NCI-H1417 treated with DMSO at 0.1 percent for 48 hours (cell line): ENCODE measurements around the gene CRELD2.

ENCODE experiments used
- DNase-seq: peaks from one replicate; lab custom pipeline; 2025; lab: John Stamatoyannopoulos, UW

CRELD2 gene

DNA sequence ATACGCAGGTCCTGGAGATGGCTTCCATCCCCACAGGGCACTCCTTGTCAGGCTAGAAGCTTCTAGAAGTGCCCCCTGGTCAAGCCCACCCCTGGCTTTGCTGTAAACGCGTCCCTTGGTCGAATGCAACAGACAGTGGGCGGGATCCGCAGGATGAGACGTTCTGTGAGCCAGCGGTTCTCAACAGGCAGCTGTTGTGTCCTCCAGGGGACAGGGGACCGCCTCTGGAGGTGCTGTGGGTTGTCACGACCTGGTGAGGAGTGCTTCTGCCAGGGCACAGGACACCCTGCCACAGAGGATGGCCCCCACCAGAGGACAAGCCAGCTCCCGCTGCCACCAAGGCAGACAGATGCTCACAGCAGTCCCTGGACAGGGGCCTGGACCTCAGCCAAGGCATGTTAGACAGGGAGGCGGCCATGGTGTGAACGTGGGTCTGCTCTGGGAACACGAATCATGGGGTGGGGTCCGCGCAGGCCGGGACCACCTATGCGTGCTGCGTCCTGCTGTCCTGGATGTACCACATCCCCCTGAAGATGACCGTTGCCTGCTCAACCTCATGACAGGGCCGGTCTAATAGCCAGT, 11.7 kb downstream of the CRELD2 start:
- no peak for DNase-seq

DNA sequence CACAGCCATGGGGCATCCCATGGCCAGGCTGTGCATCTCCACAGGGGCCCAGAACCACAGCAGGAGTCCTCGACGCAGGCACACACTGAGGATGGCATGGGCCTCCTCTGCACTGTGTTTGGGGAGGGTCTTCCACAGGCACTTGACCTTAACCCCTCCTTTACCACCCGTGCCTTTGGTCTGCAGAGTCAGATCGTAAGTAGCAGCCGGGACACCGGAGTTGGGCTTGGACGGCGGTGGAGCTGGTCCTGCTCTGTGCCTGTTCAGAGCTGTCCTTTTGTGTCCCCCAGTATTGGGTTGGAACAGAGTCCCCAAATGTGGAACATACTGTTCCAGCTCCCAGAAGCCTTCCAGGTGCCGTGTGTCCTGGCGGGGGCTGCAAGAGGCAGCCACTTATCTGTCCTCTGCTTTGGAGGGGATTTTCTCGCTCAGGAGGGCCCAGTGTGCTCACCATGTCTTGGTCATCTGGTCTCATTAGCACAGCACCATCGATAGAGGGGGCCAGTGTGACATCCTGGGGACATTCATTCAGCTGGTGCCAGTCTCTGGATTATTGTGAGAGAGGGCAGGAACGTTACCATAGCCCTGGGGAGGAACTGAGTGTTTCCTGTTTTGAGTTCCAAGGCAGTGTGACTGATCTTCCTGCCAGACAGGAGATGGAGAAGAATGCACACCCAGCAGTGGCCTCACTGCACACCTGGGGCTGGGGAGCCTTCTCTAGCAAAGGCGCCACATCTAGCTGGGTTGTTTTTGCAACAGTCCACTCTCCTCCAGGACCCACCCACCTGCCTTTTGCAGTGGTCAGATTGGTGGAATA, 12.4 kb downstream of the CRELD2 start:
- DNase-seq, result no peak

DNA sequence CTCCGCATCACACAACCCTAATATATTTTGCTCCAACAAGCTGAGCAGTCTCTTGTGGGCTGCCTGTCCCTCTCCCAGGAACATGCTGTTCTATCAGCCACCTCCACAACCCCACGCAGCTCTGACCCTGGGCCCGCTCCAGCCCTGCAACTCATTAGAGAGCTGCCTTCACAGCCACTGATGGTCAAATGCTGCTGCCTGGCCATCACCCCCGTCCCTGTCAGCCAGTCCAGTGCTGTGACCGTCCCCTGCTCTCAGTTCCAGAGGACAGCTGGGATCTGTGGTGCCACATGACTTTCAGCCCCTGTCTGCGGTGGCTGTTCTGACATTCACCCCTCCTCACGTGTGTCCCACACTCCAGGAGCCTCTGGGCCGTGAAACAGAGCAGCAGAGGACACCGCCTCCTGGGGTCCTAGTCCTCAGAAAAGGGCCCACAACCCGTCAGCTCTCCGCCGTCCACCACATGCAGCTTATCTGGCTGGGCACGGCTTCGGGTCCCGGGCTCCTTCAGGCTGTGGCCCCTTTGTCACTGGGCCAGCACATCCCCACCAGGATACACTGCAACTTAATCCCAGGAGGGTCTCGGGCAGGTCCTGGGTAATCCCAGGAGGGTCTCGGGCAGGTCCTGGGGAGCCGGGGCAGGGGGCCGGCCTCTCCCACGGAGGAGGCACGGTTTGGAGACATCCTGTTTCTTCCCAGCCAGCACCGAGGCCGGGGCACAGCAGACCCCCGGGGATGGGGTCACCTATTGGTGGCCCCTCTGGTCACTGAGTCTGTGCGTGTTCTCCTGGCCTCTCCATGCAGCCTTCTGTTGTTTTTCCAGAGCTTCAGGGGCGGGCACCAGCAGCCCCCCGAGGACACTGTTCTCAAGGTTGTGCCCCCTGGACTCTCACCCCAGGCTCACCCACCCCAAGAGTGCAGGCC, 15.1 kb downstream of the CRELD2 start:
- DNase-seq, result no peak

DNA sequence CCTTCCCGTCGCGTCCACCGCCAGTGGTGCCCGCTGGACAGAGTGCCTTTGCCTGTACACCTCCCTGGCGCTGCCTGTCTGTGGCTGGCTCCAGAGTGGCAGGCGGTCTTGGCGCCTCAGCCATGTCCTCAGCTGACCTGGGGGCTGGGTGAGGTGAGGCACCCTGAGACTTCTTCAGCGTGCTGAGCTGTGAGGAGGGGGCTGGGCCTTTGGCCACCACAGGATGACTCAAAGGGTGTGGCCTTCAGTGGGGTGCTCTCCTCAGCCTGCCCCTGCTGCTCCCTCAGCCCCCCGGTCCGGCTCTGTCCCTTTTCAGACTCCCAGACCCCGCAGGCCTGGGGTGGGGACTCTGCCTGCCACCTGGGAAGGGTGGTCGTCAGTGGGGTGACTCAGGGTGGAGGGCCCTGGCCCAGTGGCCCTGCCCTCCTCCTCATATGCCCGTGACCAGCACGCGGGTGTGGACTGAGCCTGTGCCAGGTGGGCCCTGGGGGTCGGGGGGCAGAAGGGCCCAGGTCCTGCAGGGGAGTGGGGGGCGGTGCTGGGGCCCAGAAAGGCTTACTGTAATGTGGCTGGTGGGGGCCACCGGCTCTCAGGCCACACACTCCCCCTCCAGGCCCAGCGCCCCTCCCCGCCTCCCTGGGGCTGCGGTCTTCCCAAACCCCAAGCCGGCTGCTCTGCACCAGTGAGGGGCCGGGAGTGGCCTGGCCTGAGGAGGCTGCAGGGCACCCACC, 15.9 kb downstream of the CRELD2 start:
- no peak for DNase-seq

DNA sequence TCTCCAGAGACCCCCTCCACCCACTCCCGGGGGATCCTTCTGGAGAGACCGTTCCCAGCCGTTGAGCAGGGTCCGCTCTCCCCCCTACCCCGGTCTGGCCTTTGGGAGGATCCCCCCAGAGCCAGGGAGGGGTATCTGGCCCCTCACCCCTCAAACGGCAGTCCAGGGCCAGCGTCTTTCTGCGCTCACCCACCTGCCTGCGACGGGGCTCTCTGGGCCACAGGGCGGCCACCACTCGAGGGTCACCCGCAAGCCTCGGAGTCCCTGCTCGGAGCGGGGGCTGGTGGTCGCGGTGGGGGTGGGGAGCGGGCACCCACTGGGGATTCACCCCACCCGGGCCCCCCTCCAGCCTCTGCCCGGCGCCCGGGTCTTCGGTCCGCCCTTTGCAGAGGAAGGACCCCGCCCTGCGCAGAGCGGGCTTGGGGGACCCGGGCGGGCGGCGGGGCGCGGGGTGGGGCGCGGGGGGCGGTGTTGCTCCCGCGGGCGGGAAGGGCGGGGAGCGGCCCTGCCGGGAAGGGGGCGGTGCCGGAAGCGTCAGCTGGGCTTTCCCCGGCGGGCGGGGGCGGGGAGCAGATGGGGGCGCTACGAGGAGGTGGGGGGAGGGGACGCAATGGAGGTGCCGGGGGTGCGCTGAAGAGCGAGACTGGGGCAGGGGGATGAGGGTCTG, 16.6 kb downstream of the CRELD2 start:
- DNase-seq, result no peak

DNA sequence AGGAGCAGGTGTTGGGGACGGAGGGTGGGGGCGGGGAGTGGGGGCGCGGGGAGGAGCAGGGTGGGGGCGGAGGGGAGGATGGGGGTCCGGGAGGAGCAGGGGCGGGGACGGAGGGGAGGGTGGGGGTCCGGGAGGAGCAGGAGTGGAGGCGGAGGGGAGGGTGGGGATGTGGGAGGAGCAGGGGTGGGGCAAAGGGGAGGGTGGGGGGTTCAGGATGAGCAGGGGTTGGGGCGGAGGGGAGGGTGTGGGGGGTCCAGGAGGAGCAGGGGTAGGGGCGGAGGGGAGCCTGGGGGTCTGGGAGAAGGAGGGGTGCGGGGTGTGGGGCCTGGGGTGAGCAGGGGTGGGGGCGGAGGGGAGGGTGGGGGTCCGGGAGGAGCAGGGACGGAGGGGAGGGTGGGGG, 17.1 kb downstream of the CRELD2 start:
- no peak for DNase-seq

DNA sequence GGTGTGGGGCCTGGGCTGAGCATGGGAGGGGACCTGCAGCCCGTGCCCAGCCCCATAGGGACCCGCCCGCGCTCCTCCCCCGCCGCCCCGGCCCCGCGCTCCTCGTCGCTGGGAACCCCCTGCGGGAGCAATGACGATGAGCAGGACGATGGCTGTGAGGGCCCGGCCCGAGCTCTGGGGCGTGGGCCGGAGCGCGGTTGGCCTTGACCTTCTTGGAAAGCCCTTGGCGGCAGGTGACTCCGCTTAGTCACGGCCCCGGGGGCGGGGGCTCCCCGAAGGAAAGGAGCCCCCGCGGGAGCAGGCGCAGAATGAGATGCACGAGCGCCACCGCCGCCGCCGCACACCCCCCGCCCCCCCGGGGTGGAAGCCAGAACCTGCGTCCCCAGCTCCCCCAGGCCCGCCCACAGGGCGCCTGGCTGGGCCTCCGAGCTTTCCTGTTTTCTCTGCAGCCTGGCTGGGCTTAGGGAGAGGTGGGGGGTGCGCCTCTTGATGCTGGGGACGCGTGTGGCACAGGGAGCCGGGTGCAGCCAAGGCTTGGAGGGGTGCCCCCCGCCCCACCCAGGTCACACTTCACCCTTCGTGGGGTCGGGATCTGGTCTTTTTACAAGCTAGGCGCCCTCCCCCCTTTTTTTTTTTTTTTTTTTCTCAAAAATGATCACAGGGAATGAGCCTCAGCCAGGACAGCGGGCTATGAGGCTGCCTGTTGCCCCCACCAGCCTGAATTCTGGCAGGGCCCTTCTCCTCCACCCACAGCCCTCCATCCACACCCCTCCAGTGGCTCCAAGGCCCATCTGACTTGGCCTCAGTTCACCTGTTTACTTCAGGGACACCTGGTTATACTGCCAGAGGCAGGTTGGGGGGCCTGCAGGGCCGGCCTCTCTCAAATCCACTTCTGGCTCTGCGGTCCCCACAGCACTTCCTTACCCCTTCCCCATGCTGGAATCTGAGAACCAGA, 17.9 kb downstream of the CRELD2 start:
- DNase-seq, result no peak

DNA sequence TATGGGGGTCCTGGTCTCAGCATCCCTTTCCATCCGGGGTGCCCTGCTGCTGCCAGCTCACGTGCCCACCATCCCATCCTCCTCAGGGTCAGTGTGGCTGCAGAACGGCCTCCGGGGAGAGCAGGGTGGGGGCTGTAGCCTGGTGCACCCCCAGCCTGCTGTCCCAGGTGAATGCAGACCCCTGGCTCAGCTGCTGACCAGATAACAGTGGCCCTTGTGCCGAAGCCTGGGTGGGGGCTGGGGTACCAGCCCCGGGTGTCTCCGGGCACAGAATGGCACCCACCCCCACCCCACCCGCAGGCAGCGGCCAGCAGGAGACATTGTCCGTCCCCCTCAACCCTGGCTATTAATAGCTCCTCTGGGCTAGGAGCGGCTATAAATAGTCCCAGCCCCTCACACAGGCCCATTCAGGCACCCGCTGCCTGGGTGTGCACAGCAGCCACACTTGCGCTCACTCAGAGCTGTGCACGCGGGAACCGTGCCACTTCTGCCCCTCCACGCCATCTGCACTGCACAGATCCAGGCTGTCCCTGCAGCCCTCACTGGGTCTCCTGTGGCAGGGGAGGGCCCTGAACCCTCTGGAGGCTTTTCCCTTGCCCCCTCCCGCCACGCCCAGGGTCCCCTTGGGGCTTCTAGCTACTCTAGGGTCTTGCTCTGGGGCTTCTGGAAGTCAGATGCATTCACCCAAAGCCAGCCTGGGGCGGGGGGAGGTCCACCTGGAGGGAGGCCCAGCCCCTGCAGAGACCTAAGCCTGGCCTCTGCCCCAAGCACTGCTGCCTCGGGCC, 18.7 kb downstream of the CRELD2 start:
- no peak for DNase-seq

DNA sequence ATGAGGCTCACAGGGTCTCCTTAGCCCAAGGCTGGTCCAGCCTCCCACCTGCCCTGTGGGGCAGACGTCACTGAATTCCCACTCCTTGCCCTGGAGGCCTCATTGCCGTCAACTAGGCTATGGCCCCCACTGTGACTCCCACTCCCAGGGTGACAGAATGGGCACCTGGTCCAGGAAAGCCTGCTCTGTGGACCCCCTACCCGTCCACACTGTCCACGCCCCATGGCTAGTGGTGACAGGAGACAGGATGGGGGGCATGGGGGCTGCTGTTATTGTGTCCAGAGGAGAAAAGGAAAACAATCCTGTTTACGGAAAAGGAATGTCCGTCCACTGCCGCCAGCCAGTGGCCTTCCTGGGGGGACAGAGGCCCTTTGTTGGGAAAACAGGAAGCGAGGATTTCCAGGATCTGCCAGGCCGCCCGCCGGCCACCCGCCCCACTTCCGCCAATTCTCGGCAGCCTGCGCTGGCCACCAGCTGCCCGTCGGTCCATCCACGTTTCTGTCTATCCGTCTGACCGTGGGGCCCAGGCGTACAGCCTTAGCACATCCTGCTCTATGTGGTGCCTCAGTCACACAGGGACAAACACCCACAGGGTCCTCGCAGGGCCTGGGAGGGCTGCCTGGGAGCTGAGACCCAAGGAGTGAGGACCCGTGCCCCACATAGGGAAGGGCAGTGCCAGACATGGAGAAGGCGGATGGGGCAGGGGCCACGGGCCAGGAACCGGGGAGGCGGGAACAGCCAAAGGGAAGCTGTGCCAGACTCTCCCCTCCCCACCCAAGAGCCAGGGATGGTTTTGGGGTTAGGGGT, 19.5 kb downstream of the CRELD2 start:
- DNase-seq, result no peak

DNA sequence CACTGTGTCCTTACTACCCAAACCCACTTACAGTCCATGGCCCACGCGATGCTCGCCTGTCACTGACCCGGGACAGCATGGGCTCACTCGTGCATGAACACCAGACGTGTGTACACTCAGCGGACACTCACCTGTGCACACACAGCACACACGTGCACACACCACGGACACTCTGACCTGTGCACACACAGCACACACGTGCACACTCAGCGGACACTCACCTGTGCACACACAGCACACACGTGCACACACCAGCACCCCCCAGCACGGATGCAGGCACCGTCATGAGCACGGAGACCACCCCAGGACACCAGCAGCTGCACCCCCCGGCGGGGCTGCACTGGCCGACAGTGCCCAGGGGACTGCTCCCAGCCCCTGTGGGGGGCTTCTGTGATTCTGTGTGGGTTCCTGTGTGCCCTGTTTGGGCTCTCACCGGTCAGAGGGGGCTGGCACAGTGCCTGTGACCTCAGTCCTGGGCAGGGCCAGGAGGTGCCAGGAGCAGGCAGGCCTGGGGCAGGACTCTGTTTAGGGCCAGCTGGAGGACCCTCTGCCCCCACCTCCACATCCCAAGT, 20.2 kb downstream of the CRELD2 start:
- no peak for DNase-seq

DNA sequence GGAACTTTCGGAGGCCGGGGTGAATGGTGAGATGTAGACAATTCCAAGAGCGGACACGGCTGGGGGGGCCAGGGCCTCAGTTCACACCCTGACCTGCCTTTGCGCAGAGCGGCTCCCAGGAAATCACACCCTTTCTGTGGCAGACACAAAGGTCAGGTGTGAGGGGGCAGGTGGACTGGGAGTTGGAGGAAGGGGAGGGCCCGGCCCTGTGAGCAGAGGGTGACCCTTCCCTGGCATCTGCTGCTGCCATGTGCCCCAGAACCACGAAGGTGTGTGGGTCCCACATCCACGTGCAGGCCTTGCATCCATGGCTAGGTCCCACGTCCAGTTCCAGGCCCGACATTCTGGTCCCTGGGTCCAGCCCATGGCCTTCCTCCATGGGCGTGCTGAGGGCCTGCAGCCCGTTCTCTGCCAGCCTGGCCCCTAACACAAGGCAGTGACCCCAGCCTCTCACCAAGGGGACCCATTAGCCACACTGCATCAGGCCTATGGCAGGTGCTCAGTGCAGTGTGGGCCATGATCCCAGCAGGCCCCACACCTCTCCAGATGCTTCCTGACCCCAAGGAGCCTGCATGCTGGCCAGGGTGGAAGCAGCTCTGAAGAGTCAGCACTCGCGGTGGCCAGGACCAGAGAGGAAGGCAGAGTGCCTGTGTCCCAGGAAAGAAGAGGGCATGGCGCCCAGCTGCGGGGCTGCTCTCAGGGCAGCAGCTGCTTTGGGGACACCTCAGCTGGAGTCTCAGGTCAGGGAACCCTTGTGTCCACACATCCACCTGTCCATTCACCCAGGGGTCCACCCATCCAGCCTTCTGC, 23.3 kb downstream of the CRELD2 start:
- DNase-seq, result no peak

DNA sequence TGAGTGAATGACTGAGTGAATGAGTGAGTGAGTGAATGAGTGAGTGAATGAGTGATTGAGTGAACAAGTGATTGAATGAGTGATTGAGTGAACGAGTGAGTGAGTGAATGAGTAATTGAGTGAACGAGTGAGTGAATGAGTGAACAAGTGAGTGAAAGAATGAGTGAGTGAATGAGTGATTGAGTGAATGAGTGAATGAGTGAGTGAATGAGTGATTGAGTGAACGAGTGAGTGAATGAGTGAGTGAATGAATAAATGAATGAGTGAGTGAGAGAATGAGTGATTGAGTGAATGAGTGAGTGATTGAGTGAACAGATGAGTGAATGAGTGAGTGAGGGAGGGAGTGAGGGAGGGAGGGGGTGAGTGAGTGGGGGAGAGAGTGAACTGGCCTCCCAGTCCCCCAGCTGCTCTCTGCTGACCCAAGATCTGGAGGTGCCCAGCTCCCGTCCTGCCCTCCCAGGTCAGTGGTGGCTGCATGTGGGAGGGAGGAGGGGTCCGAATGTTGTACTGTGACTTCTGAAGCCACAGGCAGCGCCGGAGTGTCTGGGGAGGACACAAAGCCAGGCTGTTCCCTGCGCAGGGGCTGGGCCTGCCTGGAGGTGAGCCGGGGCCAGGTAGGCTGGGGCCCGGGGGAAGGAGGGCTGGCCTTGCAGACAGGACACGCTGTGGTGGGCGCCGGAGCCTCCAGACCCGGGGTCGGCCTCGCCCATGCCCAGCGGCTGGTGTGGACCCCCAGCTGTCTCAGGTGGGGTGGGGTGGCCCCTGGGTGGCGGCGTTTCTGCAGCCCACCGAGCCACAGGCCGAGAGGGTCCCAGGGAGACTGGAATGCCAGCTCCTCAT, 24.4 kb downstream of the CRELD2 start:
- DNase-seq, result no peak

DNA sequence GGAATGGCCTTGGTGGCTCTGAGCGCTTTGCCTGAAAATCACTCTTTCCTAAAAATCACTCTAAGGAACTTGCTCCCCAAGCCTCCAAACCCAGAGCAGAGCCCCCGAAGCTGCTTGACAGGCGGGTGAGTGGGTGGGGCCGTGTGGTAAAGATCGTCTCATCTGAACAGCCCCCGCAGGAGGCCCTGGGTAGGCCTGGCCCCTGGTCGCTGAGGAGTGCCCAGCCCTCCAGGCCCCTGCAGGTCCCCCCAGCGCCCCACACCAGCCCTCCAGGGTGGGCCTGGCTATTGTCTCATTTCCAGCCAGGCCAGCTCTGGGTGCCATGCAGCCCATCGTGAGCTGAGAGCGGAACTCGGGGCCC, 25.0 kb downstream of the CRELD2 start:
- DNase-seq, result no peak

DNA sequence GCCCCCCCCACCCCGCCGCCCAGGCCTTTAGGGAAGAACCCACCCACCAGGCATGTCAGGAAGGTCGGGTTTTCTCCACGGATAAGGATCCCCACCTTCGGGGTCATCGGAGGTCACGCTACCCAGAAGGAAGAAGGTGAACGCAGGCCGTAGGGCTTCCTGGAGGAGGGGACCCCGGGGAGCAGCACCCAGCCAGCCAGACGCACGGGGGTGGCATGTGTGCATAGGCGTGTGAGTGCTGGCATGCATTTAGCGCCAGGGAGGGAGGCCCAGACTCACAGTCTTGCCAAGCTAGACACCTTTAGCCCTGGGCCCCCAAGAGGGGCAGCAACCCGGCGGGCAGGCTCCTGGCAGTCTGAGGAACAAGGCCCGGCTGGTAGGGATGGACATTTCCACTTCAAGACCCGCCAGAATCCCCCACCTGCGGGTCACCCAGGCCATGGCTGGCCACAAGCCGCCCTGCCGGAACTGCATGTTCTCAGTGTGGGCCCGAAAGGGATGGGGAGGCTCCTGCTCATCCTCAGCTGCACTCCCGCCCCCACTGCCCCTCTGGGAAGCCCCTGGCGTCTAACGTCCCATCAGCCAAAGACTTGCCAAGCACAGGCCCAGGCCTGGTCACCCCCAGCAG, 25.5 kb downstream of the CRELD2 start:
- no peak for DNase-seq

DNA sequence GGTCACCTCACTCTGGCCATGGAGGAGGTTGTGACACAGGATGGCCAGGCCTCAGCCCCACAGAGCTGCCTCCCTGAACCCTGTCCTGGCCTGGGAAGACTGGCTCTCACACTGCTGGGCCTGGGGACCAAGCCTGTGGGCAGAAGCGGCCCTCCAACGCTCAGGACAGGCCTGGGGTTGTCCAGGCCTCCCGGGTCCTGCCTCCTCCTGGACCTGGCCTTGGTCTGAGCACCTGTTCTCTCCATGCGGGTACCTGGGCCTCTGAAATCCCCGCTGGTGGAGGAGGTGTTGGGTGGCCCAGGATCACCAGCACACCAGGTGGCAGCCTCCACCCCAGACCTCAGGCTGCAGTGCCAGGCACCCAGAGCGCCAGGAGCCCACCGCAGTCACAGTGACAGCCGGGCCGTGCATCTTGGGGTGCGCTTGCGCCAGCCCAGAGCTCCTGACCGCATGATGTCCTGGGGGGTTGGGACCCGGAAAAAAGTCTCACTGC, 26.0 kb downstream of the CRELD2 start:
- no peak for DNase-seq
